ENCODE results near the gene NPC1L1.

Gene NPC1L1

GRCh38 chr7:44470135-44470479 is 71.0 kb downstream of the NPC1L1 start:
- 85% methylated on average over 2 of the region's 2 CpGs for WGBS
- H3K4me1 ChIP-seq (ENCODE audit: control insufficient read depth, insufficient read depth, low read depth, low read length) = peaks cover 27% of the 10 kb centered on the region
- no peak overlapping the region for H3K14ac ChIP-seq (ENCODE audit: low read length in 2 of 2)
- H2BK12ac ChIP-seq (ENCODE audit: low read length in 2 of 2) = no peak overlapping the region
- H3K4ac ChIP-seq (ENCODE audit: low read depth in 1 of 2, low read length in 2 of 2) = no peak overlapping the region
- no peaks in the 10 kb centered on the region for H3K9me3 ChIP-seq (ENCODE audit: control insufficient read depth, low read length)
- peak overlapping the region; percentile 74 for H2BK5ac ChIP-seq (ENCODE audit: low read depth, low read length, poor library complexity, severe bottlenecking)
- H4K91ac ChIP-seq (ENCODE audit: low read length) = no peak overlapping the region
- peak overlapping the region; percentile 98 for H2AK5ac ChIP-seq (ENCODE audit: low read length, severe bottlenecking)
- peak; percentile 73 for DNase-seq
- peaks cover 11 to 35% of the 10 kb centered on the region in 2 experiments for H3K36me3 ChIP-seq (ENCODE audit: control insufficient read depth in 1 of 2, insufficient read depth in 2 of 2, low read depth in 1 of 2, low read length in 2 of 2)
- no peak overlapping the region for H2AFZ ChIP-seq (ENCODE audit: low read depth, low read length)
- no peak overlapping the region for H2BK120ac ChIP-seq (ENCODE audit: low read depth, low read length)
- no peak overlapping the region for H3K4me3 ChIP-seq (ENCODE audit: insufficient read depth in 1 of 2, low read depth in 1 of 2, low read length in 2 of 2)
- H3K9ac ChIP-seq (ENCODE audit: low read length) = no peak overlapping the region
- peaks cover 10% of the 10 kb centered on the region for H3K79me1 ChIP-seq (replicated peaks; ENCODE audit: low read length, poor library complexity, severe bottlenecking)
- no peak overlapping the region for H2BK15ac ChIP-seq (ENCODE audit: low read depth, poor library complexity, severe bottlenecking)
- H4K8ac ChIP-seq (ENCODE audit: low read length) = no peak overlapping the region
- H3K4me2 ChIP-seq (ENCODE audit: low read length, poor library complexity, severe bottlenecking) = peak overlapping the region; percentile 4
- peak overlapping the region; percentile 98 for H3K27ac ChIP-seq (ENCODE audit: low read length, poor library complexity, severe bottlenecking)
- H3K27me3 ChIP-seq (ENCODE audit: control insufficient read depth in 1 of 2, insufficient read depth in 1 of 2, low read length in 2 of 2) = no peaks in the 10 kb centered on the region
- no peak overlapping the region for H3K23ac ChIP-seq (ENCODE audit: low read length in 2 of 2)
- H3K18ac ChIP-seq (ENCODE audit: low read depth in 1 of 2, low read length in 2 of 2) = no peak overlapping the region

GRCh38 chr7:44469461-44470134 is 71.5 kb downstream of the NPC1L1 start:
- Histone ChIP-seq H3K4me1 (ENCODE audit: control insufficient read depth, insufficient read depth, low read depth, low read length) (peaks cover 28% of the 10 kb centered on the region), H3K14ac (ENCODE audit: low read length in 2 of 2) (no peak overlapping the region), H2AFZ (ENCODE audit: low read depth, low read length) (no peak overlapping the region), H3K4me3 (ENCODE audit: insufficient read depth in 1 of 2, low read depth in 1 of 2, low read length in 2 of 2) (no peak overlapping the region), H3K9ac (ENCODE audit: low read length) (peak overlapping the region; percentile 9), H2BK120ac (ENCODE audit: low read depth, low read length) (no peak overlapping the region), H2AK5ac (ENCODE audit: low read length, severe bottlenecking) (no peak overlapping the region), H3K79me1 (replicated peaks; ENCODE audit: low read length, poor library complexity, severe bottlenecking) (peaks cover 9% of the 10 kb centered on the region), H3K36me3 (ENCODE audit: control insufficient read depth in 1 of 2, insufficient read depth in 2 of 2, low read depth in 1 of 2, low read length in 2 of 2) (peaks cover 11 to 32% of the 10 kb centered on the region in 2 experiments), H4K8ac (ENCODE audit: low read length) (no peak overlapping the region), H3K23ac (ENCODE audit: low read length in 2 of 2) (no peak overlapping the region), H3K4ac (ENCODE audit: low read depth in 1 of 2, low read length in 2 of 2) (no peak overlapping the region), H3K18ac (ENCODE audit: low read depth in 1 of 2, low read length in 2 of 2) (peak overlapping the region in 1 of 2 experiments; percentile 55), H2BK12ac (ENCODE audit: low read length in 2 of 2) (no peak overlapping the region), H3K4me2 (ENCODE audit: low read length, poor library complexity, severe bottlenecking) (no peak overlapping the region), H2BK5ac (ENCODE audit: low read depth, low read length, poor library complexity, severe bottlenecking) (peak overlapping the region; percentile 49), H3K27me3 (ENCODE audit: control insufficient read depth in 1 of 2, insufficient read depth in 1 of 2, low read length in 2 of 2) (no peaks in the 10 kb centered on the region), H2BK15ac (ENCODE audit: low read depth, poor library complexity, severe bottlenecking) (no peak overlapping the region), H4K91ac (ENCODE audit: low read length) (no peak overlapping the region), H3K27ac (ENCODE audit: low read length, poor library complexity, severe bottlenecking) (peak overlapping the region; percentile 98), H3K9me3 (ENCODE audit: control insufficient read depth, low read length) (no peaks in the 10 kb centered on the region)
- 90% methylated on average over 2 of the region's 4 CpGs for WGBS
- peak; percentile 54 for DNase-seq

- no peak overlapping the region for H3K4ac ChIP-seq (ENCODE audit: low read depth in 1 of 2, low read length in 2 of 2)
- no peak overlapping the region for H3K9ac ChIP-seq (ENCODE audit: low read length)
- H3K79me1 ChIP-seq (replicated peaks; ENCODE audit: low read length, poor library complexity, severe bottlenecking) = peaks cover 13% of the 10 kb centered on the region
- peak overlapping the region; percentile 100 for H2AK5ac ChIP-seq (ENCODE audit: low read length, severe bottlenecking)
- H3K23ac ChIP-seq (ENCODE audit: low read length in 2 of 2) = no peak overlapping the region
- no peak overlapping the region for H2BK12ac ChIP-seq (ENCODE audit: low read length in 2 of 2)
- no peak overlapping the region for H4K91ac ChIP-seq (ENCODE audit: low read length)
- H4K8ac ChIP-seq (ENCODE audit: low read length) = no peak overlapping the region
- H3K36me3 ChIP-seq (ENCODE audit: control insufficient read depth in 1 of 2, insufficient read depth in 2 of 2, low read depth in 1 of 2, low read length in 2 of 2) = peaks cover 15 to 37% of the 10 kb centered on the region in 2 experiments
- no peak overlapping the region for H3K4me3 ChIP-seq (ENCODE audit: insufficient read depth in 1 of 2, low read depth in 1 of 2, low read length in 2 of 2)
- DNase-seq = no peak
- H2BK5ac ChIP-seq (ENCODE audit: low read depth, low read length, poor library complexity, severe bottlenecking) = no peak overlapping the region
- H3K14ac ChIP-seq (ENCODE audit: low read length in 2 of 2) = no peak overlapping the region
- WGBS = 98% methylated on average over 4 of the region's 4 CpGs
- no peaks in the 10 kb centered on the region for H3K27me3 ChIP-seq (ENCODE audit: control insufficient read depth in 1 of 2, insufficient read depth in 1 of 2, low read length in 2 of 2)
- no peak overlapping the region for H3K18ac ChIP-seq (ENCODE audit: low read depth in 1 of 2, low read length in 2 of 2)
- no peaks in the 10 kb centered on the region for H3K9me3 ChIP-seq (ENCODE audit: control insufficient read depth, low read length)
- H3K4me2 ChIP-seq (ENCODE audit: low read length, poor library complexity, severe bottlenecking) = no peak overlapping the region
- no peak overlapping the region for H2BK15ac ChIP-seq (ENCODE audit: low read depth, poor library complexity, severe bottlenecking)
- peaks cover 32% of the 10 kb centered on the region for H3K4me1 ChIP-seq (ENCODE audit: control insufficient read depth, insufficient read depth, low read depth, low read length)
- no peak overlapping the region for H2BK120ac ChIP-seq (ENCODE audit: low read depth, low read length)
- peak overlapping the region; percentile 10 for H3K27ac ChIP-seq (ENCODE audit: low read length, poor library complexity, severe bottlenecking)
- H2AFZ ChIP-seq (ENCODE audit: low read depth, low read length) = no peak overlapping the region
Measured at GRCh38 chr7:44467217-44467548, 73.9 kb downstream of the NPC1L1 start.

GRCh38 chr7:44466300-44467216 is 74.6 kb downstream of the NPC1L1 start:
- Histone ChIP-seq H3K4me3 (ENCODE audit: insufficient read depth in 1 of 2, low read depth in 1 of 2, low read length in 2 of 2) (no peak overlapping the region), H3K4ac (ENCODE audit: low read depth in 1 of 2, low read length in 2 of 2) (peak overlapping the region in 1 of 2 experiments; percentile 60), H3K4me1 (ENCODE audit: control insufficient read depth, insufficient read depth, low read depth, low read length) (peaks cover 32% of the 10 kb centered on the region), H3K79me1 (replicated peaks; ENCODE audit: low read length, poor library complexity, severe bottlenecking) (peaks cover 11% of the 10 kb centered on the region), H3K14ac (ENCODE audit: low read length in 2 of 2) (no peak overlapping the region), H4K91ac (ENCODE audit: low read length) (peak overlapping the region; percentile 34), H4K8ac (ENCODE audit: low read length) (peak overlapping the region; percentile 61), H2BK5ac (ENCODE audit: low read depth, low read length, poor library complexity, severe bottlenecking) (peak overlapping the region; percentile 26), H3K9me3 (ENCODE audit: control insufficient read depth, low read length) (no peaks in the 10 kb centered on the region), H2BK12ac (ENCODE audit: low read length in 2 of 2) (no peak overlapping the region), H2BK15ac (ENCODE audit: low read depth, poor library complexity, severe bottlenecking) (no peak overlapping the region), H2AFZ (ENCODE audit: low read depth, low read length) (no peak overlapping the region), H3K9ac (ENCODE audit: low read length) (peak overlapping the region; percentile 48), H2AK5ac (ENCODE audit: low read length, severe bottlenecking) (peak overlapping the region; percentile 100), H3K27me3 (ENCODE audit: control insufficient read depth in 1 of 2, insufficient read depth in 1 of 2, low read length in 2 of 2) (no peaks in the 10 kb centered on the region), H2BK120ac (ENCODE audit: low read depth, low read length) (no peak overlapping the region), H3K23ac (ENCODE audit: low read length in 2 of 2) (no peak overlapping the region), H3K4me2 (ENCODE audit: low read length, poor library complexity, severe bottlenecking) (no peak overlapping the region), H3K18ac (ENCODE audit: low read depth in 1 of 2, low read length in 2 of 2) (peak overlapping the region in 1 of 2 experiments; percentile 9), H3K27ac (ENCODE audit: low read length, poor library complexity, severe bottlenecking) (peak overlapping the region; percentile 73), H3K36me3 (ENCODE audit: control insufficient read depth in 1 of 2, insufficient read depth in 2 of 2, low read depth in 1 of 2, low read length in 2 of 2) (peaks cover 14 to 33% of the 10 kb centered on the region in 2 experiments)
- WGBS = 95% methylated on average over 4 of the region's 4 CpGs
- DNase-seq = peak; percentile 25
